Right ventricle myocardium superior (tissue), 1 donor: ENCODE data around the gene SRD5A1. TPM values are rescaled to one million over a fixed set of nuclear protein-coding genes. Genes with fewer than 3 reads are reported as not detected.
A peak's percentile ranks its signal among the peaks of the same experiment; 100 is the strongest.

Source experiments
- ATAC-seq: fragments of 200-7000 bp; cut with Tn5 transposase; one replicate; pipeline ENCODE4 v1.9.1; 2020; ENCODE audit warnings: mild to moderate bottlenecking; ENCODE audit not compliant: poor library complexity
- DNase-seq: peaks from one replicate; pipeline ENCODE4 v3.0.0-alpha.2; 2020
- intact Hi-C: fragments of 100-400 bp; cut with DNase I; formaldehyde crosslinking; loops from one replicate; pipeline ENCODE4 v1.11.2; 2022
- total RNA-seq: library from RNA; stranded (reverse); fragmentation: NEBNext Ultra II Directional; extraction: Animal tissue kit (Norgen Biotek cat#: 25700); gene quantifications from one replicate; pipeline ENCODE4 v1.2.1, GENCODE V29; 2021
- donor health status: DM: no; HTN: yes; CAD: no; lungs with severe emphysema.

The SRD5A1 gene
- total RNA-seq, 1 donor from 2014 or later, result 2.1 TPM

DNA sequence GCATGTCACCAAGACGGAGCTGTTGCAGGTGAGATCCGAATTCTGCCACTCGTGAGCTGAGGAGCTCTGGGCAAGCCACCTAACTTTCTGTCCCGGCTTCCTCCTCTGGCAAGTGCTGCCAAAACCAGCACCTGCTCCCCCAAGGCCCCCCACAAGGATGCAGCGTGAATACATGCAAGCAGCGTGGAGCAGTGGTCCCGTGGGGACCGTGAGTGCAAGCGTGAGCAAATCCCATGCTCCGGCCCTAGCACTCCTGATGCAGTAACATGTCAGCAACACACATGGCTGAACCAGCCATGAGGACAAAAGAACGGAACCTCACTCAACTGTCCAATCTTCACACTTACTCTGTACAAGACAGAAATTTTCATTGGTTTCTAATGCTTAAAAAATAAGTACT, 31.4 kb upstream of the SRD5A1 start:
- DNase-seq (no peak), ATAC-seq (no peak)
- intact Hi-C loops, result no loop called here

DNA sequence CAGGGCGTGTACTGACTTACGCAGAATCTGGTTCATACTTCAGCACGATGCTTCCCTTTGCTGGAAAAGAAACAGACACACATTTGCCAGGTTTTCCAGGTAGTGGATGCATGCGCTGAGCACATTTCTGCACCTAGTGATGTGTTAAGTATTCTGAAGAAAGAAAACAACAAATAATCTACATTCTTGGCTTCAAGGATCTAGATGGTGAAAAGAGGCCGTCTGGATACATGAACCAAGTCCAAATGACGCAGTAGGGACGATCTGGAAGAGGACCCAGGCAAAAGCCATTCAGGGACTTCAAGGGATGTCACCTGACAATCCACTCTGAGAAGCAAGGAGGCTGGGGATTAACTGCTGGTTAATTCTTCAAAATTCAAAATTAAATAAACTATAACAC, 30.8 kb upstream of the SRD5A1 start:
- intact Hi-C loops, result no loop called here
- ATAC-seq (no peak), DNase-seq (no peak)

DNA sequence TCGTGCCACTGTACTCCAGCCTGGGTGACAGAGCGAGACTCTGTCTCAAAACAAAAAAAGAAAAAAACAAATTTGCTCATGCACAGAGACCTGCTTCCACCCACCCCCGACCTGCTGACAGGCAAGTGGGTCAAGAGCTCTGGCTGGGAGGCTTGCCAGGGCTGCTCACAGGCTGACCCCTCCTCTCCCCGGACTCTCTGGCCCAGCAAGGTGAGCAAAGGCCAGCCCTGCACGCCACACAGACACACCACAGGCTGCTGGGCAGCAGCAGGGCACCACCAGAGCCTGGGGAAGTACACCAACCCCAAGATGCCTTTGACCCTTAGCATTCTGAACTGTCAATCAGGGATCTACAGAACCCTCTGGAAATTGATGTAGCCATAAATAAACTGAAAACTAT, 29.6 kb upstream of the SRD5A1 start:
- DNase-seq (peak; percentile 70), ATAC-seq (peak; percentile 80)
- intact Hi-C loops, result no loop called here

DNA sequence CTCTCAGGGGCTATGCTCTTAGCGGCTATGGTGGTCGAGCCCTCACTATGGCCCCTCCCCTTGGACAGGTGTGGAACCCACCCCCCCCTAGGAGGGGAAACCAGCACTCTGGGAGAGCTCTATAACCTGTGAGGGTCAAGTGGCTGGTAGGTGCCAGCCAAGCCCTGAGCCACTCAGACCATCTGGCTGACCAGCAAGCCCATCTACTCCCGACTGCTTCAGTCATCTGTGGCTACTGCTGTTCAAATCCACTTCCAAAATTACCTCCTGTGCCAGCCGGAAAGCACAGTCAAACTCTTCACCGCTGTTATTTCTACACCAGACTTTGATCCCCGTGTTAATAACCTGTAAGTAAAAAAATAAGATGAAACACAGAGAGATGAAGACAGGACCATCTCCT, 28.9 kb upstream of the SRD5A1 start:
- no peak for DNase-seq
- intact Hi-C loops, result no loop called here
- no peak for ATAC-seq

GRCh38 chr5:6604946-6605345, 28.3 kb upstream of the SRD5A1 start:
- intact Hi-C loops, result no loop called here
- ATAC-seq (no peak), DNase-seq (no peak)

DNA sequence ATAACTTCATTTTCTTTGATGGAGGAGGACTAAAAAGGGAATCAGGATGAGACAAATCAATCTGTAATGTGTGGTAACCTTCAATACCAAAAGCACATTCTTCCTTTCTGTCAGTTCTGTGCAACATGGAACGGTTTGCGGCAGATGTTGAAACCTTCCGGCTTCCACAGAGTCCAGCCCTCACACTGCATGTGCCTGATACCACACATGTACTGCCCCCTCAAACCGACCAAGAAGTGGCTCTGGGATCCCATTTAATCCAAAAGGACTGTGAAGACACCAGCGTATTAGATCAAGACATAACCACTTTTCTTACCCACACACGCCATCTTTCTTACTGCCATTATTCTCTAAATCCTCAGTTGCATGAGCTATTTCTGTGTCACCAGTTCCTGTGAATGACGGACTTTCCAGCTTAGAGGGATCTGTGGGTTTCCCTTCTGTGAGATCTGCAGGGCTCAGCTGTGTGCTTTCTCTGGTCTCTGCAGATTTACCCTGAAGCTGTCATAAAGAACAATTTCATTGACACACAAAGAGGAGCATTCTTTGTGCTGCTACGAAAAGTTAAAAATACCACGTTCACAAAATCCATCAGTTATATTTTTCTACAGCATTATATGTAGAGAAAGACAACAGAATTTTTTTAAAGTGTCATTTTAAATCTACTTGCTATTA, 26.2 kb upstream of the SRD5A1 start:
- ATAC-seq, result no peak
- no peak for DNase-seq
- intact Hi-C loops, result no loop called here

- ATAC-seq (peak; percentile 36), DNase-seq (no peak)
- intact Hi-C loops, result no loop called here
Observed at GRCh38 chr5:6607559-6607936, 25.7 kb upstream of the SRD5A1 start.

GRCh38 chr5:6608016-6608415, 25.2 kb upstream of the SRD5A1 start:
- intact Hi-C loops, result no loop called here
- no peak for DNase-seq
- no peak for ATAC-seq

GRCh38 chr5:6611334-6612256, 21.6 kb upstream of the SRD5A1 start:
- intact Hi-C loops, result no loop called here
- no peak for DNase-seq
- no peak for ATAC-seq

GRCh38 chr5:6615034-6615815, 18.0 kb upstream of the SRD5A1 start:
- no peak for ATAC-seq
- intact Hi-C loops, result no loop called here
- no peak for DNase-seq

- intact Hi-C loops, result no loop called here
- no peak for ATAC-seq
- DNase-seq, result no peak
Observed at GRCh38 chr5:6616632-6617031, 16.6 kb upstream of the SRD5A1 start.

DNA sequence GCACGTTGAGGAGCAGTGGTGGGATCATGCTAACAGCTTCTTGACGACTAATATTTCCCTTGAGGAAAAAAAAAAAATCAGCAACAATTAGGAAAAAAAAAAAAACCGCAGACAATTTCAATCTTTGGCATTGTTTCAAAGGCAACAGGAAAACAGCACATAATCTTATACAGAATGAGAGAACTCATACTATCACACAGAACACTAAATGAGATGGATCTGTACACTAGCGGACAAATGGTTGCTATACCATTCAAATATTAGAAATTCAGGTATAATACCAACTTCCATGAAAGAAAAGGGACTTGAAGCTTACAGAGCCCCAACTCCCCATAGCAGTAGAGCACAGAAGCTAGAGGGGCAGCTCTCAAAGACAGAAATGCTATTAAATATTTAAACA, 10.0 kb upstream of the SRD5A1 start:
- DNase-seq (no peak), ATAC-seq (no peak)
- intact Hi-C loops, result no loop called here

GRCh38 chr5:6623941-6624340, 9.3 kb upstream of the SRD5A1 start:
- DNase-seq (no peak), ATAC-seq (no peak)
- intact Hi-C loops, result no loop called here

DNA sequence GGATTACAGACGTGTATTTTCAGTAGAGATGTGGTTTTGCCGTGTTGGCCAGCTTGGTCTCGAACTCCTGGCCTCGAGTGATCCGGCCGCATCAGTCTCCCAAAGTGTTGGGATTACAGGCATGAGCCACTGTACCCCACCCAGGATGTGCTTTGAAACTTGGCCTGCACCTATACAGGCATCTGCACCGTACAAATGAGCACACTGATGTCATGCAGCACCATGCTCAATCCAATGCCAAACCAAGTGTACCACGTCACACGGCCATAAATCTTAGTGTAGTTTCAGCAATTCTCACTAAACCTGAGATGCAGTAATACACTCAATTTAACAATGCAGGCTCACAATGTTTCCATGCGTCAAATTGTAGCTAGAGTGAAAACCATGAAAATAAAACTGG, 6.7 kb upstream of the SRD5A1 start:
- intact Hi-C loops, result no loop called here
- ATAC-seq, result no peak

DNA sequence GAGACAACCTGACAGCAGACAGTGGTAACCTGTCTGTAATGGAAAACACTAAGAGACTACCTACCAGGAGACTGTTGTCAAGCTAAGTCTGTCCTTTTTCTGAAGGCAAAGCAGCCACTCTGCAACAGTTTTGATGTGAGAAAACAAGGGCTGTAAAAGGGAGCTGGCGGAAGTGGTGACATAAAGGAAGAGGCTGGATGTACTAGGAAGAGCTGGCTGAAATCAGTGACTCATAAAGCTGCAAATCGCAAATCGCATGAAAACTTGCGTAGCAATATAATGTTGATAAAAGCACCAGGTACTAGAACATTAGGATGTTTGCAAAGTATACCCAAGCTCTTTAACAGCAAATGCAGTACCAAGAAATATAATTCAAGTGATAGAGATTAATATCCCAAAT, 1.8 kb upstream of the SRD5A1 start:
- intact Hi-C loops, result loop anchor here (5.0 kb wide), 1 partner anchor 116 kb away; no protein-coding TSS in a partner anchor
- no peak for ATAC-seq
- no peak for DNase-seq

More for the DNA sequence above, 6.7 kb upstream of the SRD5A1 start:
- no peak for DNase-seq

DNA sequence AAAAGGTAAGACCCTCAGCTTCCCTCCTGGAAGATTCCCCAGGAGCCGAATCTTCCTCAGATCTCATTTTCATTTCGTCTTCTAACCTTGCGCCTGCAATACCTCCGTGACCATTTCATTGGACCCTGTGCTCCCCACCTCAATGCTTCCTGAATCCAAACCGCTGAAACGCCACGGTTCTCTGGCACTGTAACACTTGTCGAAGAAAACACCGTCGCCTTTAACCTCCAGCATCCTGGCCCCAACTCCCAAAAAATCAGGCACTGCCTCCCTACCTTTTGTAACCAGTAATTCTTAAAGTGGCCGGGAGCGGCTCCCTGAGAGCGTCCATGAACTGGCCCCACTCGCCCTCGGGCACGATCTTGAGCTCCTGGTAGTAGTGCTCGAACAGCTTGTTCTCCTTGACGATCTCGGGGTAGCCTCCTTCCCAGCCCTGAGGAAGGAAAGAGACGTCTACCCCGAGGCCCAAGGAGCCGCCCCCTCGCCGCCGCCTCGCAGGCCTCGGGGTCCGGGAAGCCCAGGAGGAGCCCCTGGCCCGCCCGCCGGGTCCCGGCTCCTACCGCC, 834 bp upstream of the SRD5A1 start:
- DNase-seq (no peak), ATAC-seq (peak; percentile 16)
- intact Hi-C loops, result loop anchor here (2.0 to 5.0 kb wide), 2 partner anchors 80 to 115 kb away; partner anchors contain the start of gene TENT4A

GRCh38 chr5:6633469-6634245, 417 bp downstream of the SRD5A1 start:
- intact Hi-C loops, result loop anchor here (2.0 to 5.0 kb wide), 2 partner anchors 79 to 114 kb away; partner anchors contain the start of gene TENT4A
- DNase-seq, result no peak
- peak; percentile 76 for ATAC-seq

DNA sequence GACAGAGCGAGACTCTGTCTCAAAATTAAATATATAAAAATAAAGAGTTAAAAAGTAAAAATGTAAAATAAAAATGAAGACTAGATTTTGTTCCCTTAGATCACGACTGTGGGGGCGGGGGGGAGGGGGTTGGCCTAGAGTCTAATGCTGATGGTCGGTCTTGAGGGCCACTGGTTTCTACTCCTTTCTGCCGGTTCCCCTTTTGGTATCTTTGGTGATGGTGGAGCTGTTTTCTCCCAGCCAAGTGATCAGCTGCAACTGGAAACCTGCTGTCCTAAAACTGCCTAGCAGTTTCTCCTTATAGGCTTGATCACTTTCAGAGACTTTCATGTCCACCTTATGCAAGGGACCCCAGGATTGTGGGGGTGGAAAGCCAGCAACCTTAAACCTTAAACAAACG, 1.1 kb downstream of the SRD5A1 start:
- intact Hi-C loops, result loop anchor here (5.0 kb wide), 1 partner anchor 113 kb away; no protein-coding TSS in a partner anchor
- ATAC-seq (no peak), DNase-seq (no peak)
